WTC11 (cell line): ENCODE data around the gene TBC1D22A. TPM values are rescaled to one million over a fixed set of nuclear protein-coding genes. Genes with fewer than 3 reads are reported as not detected.

Experiments used
- ATAC-seq: fragments of 200-7000 bp; cut with Tn5 transposase; 2 replicates; pipeline ENCODE4 v1.10.0; 2021; ENCODE audit warnings: mild to moderate bottlenecking, moderate library complexity
- CTCF ChIA-PET: fragments of 300-600 bp; sonication (Branson Sonifier 250); formaldehyde crosslinking; loops from one replicate; lab custom pipeline; 2021; ENCODE audit warnings: antibody characterized with exemption; lab: Charles Lee
- POLR2A ChIA-PET: fragments of 350-600 bp; sonication (Branson Sonifier 250); formaldehyde crosslinking; loops from one replicate; lab custom pipeline; 2021; ENCODE audit warnings: antibody characterized with exemption; lab: Charles Lee
- DNase-seq: peaks from one replicate; pipeline ENCODE4 v3.0.0; 2021; ENCODE audit warnings: low spot score
- H3K27ac Mint-ChIP-seq: 2 replicates; pipeline ENCODE4 v1.8.0; 2021; ENCODE audit warnings: mixed read lengths
- H3K27me3 Mint-ChIP-seq: 2 replicates; pipeline ENCODE4 v1.8.0; 2021; ENCODE audit warnings: low read depth, mild to moderate bottlenecking, moderate library complexity, mixed read lengths
- H3K36me3 Mint-ChIP-seq: 2 replicates; pipeline ENCODE4 v1.8.0; 2021; ENCODE audit warnings: mixed read lengths
- H3K4me1 Mint-ChIP-seq: 2 replicates; pipeline ENCODE4 v1.8.0; 2022; ENCODE audit warnings: mixed read lengths
- H3K4me3 Mint-ChIP-seq: 2 replicates; pipeline ENCODE4 v1.8.0; 2021; ENCODE audit warnings: mild to moderate bottlenecking, moderate library complexity, mixed read lengths
- H3K9me3 Mint-ChIP-seq: 2 replicates; pipeline ENCODE4 v1.8.0; 2021; ENCODE audit warnings: mixed read lengths
- MXD4 ChIP-seq: fragments of 250-450 bp; sonication (Bioruptor Pico); IDR thresholded peaks from 2 replicates; pipeline ENCODE4 v1.8.0; 2021; ENCODE audit warnings: mild to moderate bottlenecking, moderate library complexity, borderline replicate concordance
- NFE2L1 ChIP-seq: sonication (generic); formaldehyde crosslinking; IDR thresholded peaks from 2 replicates; pipeline ENCODE4 v1.8.1; 2023; ENCODE audit warnings: missing genetic modification reagents
- SMAD3 ChIP-seq: sonication (generic); formaldehyde crosslinking; IDR thresholded peaks from 2 replicates; pipeline ENCODE4 v1.8.0; 2022; ENCODE audit warnings: missing genetic modification reagents, mild to moderate bottlenecking, borderline replicate concordance
- ZNF232 ChIP-seq: sonication (generic); formaldehyde crosslinking; IDR thresholded peaks from 2 replicates; pipeline ENCODE4 v1.8.0; 2022; ENCODE audit warnings: mild to moderate bottlenecking, missing genetic modification reagents
- ZNF317 ChIP-seq: sonication (generic); formaldehyde crosslinking; IDR thresholded peaks from 2 replicates; pipeline ENCODE4 v1.8.1; 2023; ENCODE audit warnings: low read depth, mild to moderate bottlenecking, moderate library complexity, missing genetic modification reagents, borderline replicate concordance
- ZNF671 ChIP-seq: fragments of 250-450 bp; sonication (Bioruptor Pico); IDR thresholded peaks from 2 replicates; pipeline ENCODE4 v1.8.0; 2021; ENCODE audit warnings: mild to moderate bottlenecking
- total RNA-seq: library from RNA; stranded (reverse); gene quantifications from 3 replicates; pipeline ENCODE4 v1.2.3, GENCODE V29; 2021
- TF ChIP-seq, protein P1 (sequence below): fragments of 250-450 bp; sonication (Bioruptor Pico); IDR thresholded peaks from 2 replicates; pipeline ENCODE4 v1.9.0; 2021; ENCODE audit warnings: mild to moderate bottlenecking, borderline replicate concordance
- TF ChIP-seq, protein P2 (sequence below): fragments of 250-450 bp; sonication (Bioruptor Pico); conservative IDR thresholded peaks from 2 replicates; pipeline ENCODE4 v1.9.0; 2021; ENCODE audit warnings: mild to moderate bottlenecking
- TF ChIP-seq, protein P3 (sequence below): sonication (generic); formaldehyde crosslinking; IDR thresholded peaks from 2 replicates; pipeline ENCODE4 v1.8.1; 2022; ENCODE audit warnings: mild to moderate bottlenecking, missing genetic modification reagents, moderate library complexity, borderline replicate concordance
- TF ChIP-seq, protein P4 (sequence below): sonication (generic); formaldehyde crosslinking; conservative IDR thresholded peaks from 2 replicates; pipeline ENCODE4 v1.8.1; 2023; ENCODE audit warnings: mild to moderate bottlenecking, low read depth, missing genetic modification reagents, moderate library complexity
- TF ChIP-seq, protein P5 (sequence below): sonication (generic); formaldehyde crosslinking; IDR thresholded peaks from 2 replicates; pipeline ENCODE4 v1.8.1; 2022; ENCODE audit warnings: mild to moderate bottlenecking, moderate library complexity, missing genetic modification reagents
- TF ChIP-seq, protein P6 (sequence below): sonication (generic); formaldehyde crosslinking; IDR thresholded peaks from 2 replicates; pipeline ENCODE4 v1.8.0; 2022; ENCODE audit warnings: mild to moderate bottlenecking, missing genetic modification reagents
- TF ChIP-seq, protein P7 (sequence below): sonication (generic); formaldehyde crosslinking; IDR thresholded peaks from 2 replicates; pipeline ENCODE4 v1.8.1; 2022; ENCODE audit warnings: missing genetic modification reagents, borderline replicate concordance
- TF ChIP-seq, protein P8 (sequence below): fragments of 250-450 bp; sonication (Bioruptor Pico); IDR thresholded peaks from 2 replicates; pipeline ENCODE4 v1.8.0; 2021; ENCODE audit warnings: mild to moderate bottlenecking
- TF ChIP-seq, protein P9 (sequence below): sonication (generic); formaldehyde crosslinking; IDR thresholded peaks from 2 replicates; pipeline ENCODE4 v1.8.1; 2023; ENCODE audit warnings: mild to moderate bottlenecking, missing genetic modification reagents, moderate library complexity
- TF ChIP-seq, protein P10 (sequence below): fragments of 200-600 bp; IDR thresholded peaks from 2 replicates; pipeline ENCODE4 v1.8.0; 2022; ENCODE audit warnings: antibody characterized with exemption

TBC1D22A gene
- total RNA-seq, 1 experiment from 2014 or later = 18.1 TPM

DNA sequence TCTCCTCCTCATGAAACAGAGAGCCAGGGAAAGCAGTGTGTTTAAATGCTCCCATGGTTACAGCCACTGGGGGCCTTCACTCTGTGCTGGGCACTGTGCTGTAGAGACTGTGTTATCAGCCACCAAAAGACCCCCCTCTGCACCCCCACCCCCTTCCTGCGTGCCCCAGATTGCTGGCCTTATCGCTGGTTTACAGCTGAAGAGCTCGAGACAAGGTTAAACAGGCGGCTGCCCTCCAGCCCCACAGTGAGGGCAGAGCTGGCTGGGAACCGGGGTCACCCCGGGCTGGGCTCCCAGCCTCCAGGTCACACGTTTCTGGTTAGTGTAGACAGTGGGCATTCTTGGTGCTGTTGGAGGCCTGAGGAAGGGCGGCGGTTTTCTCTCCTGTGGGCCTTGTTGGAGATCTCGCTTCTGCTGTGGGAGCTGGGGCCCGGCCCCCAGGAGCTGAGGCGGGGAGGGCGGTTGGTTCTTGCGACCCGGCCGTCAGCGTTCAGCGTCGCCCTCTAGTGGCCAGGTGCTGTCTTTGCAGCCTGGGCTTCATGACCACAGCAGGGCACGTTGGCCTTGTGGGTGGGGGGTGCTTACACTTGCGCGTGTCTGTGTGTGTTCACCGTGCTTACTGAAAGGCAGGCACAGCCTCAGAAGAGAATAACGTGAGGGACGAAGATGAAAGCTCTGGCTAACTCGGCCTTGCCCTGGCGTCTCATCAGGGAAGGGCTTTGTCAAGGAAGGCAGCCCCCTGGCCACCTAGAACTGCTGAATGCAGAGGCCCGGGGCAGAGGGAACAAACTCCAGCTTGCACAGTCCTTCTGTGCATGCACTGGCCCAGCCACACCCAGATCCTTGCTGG, 40.8 kb downstream of the TBC1D22A start:
- no peak overlapping the region for H3K27ac Mint-ChIP-seq
- POLR2A ChIA-PET = interaction anchor here (0.7 kb wide), 1 partner anchor 994 kb away, joined by 7 read pairs; no protein-coding TSS in a partner anchor
- H3K4me1 Mint-ChIP-seq = peaks cover 12% of the 10 kb centered on the region
- TF ChIP-seq, protein P1, sequence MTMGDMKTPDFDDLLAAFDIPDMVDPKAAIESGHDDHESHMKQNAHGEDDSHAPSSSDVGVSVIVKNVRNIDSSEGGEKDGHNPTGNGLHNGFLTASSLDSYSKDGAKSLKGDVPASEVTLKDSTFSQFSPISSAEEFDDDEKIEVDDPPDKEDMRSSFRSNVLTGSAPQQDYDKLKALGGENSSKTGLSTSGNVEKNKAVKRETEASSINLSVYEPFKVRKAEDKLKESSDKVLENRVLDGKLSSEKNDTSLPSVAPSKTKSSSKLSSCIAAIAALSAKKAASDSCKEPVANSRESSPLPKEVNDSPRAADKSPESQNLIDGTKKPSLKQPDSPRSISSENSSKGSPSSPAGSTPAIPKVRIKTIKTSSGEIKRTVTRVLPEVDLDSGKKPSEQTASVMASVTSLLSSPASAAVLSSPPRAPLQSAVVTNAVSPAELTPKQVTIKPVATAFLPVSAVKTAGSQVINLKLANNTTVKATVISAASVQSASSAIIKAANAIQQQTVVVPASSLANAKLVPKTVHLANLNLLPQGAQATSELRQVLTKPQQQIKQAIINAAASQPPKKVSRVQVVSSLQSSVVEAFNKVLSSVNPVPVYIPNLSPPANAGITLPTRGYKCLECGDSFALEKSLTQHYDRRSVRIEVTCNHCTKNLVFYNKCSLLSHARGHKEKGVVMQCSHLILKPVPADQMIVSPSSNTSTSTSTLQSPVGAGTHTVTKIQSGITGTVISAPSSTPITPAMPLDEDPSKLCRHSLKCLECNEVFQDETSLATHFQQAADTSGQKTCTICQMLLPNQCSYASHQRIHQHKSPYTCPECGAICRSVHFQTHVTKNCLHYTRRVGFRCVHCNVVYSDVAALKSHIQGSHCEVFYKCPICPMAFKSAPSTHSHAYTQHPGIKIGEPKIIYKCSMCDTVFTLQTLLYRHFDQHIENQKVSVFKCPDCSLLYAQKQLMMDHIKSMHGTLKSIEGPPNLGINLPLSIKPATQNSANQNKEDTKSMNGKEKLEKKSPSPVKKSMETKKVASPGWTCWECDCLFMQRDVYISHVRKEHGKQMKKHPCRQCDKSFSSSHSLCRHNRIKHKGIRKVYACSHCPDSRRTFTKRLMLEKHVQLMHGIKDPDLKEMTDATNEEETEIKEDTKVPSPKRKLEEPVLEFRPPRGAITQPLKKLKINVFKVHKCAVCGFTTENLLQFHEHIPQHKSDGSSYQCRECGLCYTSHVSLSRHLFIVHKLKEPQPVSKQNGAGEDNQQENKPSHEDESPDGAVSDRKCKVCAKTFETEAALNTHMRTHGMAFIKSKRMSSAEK (CRISPR knock-in tag) = no peak
- TF ChIP-seq, protein P2, sequence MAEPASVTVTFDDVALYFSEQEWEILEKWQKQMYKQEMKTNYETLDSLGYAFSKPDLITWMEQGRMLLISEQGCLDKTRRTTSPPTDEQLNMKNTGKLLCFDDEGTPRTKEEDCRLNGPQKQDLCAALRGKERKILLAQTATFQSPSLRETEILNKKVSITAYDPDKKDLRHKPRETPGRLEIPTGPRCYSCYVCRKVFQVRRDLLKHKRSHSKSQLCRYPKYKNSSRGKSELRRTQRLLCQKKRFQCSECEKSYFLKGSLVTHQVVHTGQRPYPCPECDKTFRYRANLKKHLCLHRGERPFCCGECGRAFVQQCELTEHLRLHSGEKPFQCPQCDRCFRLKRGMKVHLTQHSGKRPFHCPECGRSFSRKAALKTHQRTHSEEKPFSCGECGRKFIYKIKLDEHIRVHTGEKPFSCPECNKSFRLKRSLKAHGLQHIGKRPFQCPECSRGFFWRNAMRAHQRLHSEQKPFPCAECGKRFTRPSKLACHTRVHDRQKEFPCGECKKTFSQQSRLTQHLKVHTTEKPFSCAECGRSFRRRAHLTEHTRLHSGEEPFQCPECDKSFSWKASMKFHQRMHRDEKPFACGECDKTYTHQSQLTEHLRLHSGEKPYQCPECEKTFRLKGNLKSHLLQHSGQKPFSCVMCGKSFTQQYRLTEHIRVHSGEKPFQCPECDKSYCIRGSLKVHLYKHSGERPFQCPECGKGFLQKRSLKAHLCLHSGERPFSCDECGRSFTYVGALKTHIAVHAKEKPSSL (CRISPR knock-in tag) = no peak
- TF ChIP-seq, protein P3, sequence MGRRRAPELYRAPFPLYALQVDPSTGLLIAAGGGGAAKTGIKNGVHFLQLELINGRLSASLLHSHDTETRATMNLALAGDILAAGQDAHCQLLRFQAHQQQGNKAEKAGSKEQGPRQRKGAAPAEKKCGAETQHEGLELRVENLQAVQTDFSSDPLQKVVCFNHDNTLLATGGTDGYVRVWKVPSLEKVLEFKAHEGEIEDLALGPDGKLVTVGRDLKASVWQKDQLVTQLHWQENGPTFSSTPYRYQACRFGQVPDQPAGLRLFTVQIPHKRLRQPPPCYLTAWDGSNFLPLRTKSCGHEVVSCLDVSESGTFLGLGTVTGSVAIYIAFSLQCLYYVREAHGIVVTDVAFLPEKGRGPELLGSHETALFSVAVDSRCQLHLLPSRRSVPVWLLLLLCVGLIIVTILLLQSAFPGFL = no peak
- TF ChIP-seq, protein P4, sequence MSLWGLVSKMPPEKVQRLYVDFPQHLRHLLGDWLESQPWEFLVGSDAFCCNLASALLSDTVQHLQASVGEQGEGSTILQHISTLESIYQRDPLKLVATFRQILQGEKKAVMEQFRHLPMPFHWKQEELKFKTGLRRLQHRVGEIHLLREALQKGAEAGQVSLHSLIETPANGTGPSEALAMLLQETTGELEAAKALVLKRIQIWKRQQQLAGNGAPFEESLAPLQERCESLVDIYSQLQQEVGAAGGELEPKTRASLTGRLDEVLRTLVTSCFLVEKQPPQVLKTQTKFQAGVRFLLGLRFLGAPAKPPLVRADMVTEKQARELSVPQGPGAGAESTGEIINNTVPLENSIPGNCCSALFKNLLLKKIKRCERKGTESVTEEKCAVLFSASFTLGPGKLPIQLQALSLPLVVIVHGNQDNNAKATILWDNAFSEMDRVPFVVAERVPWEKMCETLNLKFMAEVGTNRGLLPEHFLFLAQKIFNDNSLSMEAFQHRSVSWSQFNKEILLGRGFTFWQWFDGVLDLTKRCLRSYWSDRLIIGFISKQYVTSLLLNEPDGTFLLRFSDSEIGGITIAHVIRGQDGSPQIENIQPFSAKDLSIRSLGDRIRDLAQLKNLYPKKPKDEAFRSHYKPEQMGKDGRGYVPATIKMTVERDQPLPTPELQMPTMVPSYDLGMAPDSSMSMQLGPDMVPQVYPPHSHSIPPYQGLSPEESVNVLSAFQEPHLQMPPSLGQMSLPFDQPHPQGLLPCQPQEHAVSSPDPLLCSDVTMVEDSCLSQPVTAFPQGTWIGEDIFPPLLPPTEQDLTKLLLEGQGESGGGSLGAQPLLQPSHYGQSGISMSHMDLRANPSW (CRISPR knock-in tag) = no peak
- no peak for TF ChIP-seq ZNF317 (CRISPR knock-in tag)
- TF ChIP-seq, protein P5, sequence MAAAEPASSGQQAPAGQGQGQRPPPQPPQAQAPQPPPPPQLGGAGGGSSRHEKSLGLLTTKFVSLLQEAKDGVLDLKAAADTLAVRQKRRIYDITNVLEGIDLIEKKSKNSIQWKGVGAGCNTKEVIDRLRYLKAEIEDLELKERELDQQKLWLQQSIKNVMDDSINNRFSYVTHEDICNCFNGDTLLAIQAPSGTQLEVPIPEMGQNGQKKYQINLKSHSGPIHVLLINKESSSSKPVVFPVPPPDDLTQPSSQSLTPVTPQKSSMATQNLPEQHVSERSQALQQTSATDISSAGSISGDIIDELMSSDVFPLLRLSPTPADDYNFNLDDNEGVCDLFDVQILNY (CRISPR knock-in tag) = no peak
- no peak for TF ChIP-seq SMAD3 (CRISPR knock-in tag)
- no peak for TF ChIP-seq NFE2L1 (CRISPR knock-in tag)
- no peak for TF ChIP-seq MXD4 (CRISPR knock-in tag)
- TF ChIP-seq, protein P6, sequence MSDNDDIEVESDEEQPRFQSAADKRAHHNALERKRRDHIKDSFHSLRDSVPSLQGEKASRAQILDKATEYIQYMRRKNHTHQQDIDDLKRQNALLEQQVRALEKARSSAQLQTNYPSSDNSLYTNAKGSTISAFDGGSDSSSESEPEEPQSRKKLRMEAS (CRISPR knock-in tag) = peak; percentile 40; the same call in 1 of the 2 replicates
- TF ChIP-seq, protein P7, sequence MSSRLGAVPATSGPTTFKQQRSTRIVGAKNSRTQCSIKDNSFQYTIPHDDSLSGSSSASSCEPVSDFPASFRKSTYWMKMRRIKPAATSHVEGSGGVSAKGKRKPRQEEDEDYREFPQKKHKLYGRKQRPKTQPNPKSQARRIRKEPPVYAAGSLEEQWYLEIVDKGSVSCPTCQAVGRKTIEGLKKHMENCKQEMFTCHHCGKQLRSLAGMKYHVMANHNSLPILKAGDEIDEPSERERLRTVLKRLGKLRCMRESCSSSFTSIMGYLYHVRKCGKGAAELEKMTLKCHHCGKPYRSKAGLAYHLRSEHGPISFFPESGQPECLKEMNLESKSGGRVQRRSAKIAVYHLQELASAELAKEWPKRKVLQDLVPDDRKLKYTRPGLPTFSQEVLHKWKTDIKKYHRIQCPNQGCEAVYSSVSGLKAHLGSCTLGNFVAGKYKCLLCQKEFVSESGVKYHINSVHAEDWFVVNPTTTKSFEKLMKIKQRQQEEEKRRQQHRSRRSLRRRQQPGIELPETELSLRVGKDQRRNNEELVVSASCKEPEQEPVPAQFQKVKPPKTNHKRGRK (CRISPR knock-in tag) = no peak
- TF ChIP-seq, protein P8, sequence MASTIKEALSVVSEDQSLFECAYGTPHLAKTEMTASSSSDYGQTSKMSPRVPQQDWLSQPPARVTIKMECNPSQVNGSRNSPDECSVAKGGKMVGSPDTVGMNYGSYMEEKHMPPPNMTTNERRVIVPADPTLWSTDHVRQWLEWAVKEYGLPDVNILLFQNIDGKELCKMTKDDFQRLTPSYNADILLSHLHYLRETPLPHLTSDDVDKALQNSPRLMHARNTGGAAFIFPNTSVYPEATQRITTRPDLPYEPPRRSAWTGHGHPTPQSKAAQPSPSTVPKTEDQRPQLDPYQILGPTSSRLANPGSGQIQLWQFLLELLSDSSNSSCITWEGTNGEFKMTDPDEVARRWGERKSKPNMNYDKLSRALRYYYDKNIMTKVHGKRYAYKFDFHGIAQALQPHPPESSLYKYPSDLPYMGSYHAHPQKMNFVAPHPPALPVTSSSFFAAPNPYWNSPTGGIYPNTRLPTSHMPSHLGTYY (CRISPR knock-in tag) = no peak
- no peak for TF ChIP-seq ZNF671 (CRISPR knock-in tag)
- no peak for TF ChIP-seq ZNF232 (CRISPR knock-in tag)
- TF ChIP-seq, protein P9, sequence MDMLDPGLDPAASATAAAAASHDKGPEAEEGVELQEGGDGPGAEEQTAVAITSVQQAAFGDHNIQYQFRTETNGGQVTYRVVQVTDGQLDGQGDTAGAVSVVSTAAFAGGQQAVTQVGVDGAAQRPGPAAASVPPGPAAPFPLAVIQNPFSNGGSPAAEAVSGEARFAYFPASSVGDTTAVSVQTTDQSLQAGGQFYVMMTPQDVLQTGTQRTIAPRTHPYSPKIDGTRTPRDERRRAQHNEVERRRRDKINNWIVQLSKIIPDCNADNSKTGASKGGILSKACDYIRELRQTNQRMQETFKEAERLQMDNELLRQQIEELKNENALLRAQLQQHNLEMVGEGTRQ (CRISPR knock-in tag) = no peak
- TF ChIP-seq, protein P10, sequence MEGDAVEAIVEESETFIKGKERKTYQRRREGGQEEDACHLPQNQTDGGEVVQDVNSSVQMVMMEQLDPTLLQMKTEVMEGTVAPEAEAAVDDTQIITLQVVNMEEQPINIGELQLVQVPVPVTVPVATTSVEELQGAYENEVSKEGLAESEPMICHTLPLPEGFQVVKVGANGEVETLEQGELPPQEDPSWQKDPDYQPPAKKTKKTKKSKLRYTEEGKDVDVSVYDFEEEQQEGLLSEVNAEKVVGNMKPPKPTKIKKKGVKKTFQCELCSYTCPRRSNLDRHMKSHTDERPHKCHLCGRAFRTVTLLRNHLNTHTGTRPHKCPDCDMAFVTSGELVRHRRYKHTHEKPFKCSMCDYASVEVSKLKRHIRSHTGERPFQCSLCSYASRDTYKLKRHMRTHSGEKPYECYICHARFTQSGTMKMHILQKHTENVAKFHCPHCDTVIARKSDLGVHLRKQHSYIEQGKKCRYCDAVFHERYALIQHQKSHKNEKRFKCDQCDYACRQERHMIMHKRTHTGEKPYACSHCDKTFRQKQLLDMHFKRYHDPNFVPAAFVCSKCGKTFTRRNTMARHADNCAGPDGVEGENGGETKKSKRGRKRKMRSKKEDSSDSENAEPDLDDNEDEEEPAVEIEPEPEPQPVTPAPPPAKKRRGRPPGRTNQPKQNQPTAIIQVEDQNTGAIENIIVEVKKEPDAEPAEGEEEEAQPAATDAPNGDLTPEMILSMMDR = peak; percentile 94
- no peaks in the 10 kb centered on the region; the same call in 1 of the 2 replicates for H3K27me3 Mint-ChIP-seq
- peak; percentile 79 for ATAC-seq
- H3K9me3 Mint-ChIP-seq = no peaks in the 10 kb centered on the region
- H3K4me3 Mint-ChIP-seq = peak overlapping the region; percentile 29; the same call in 1 of the 2 replicates
- CTCF ChIA-PET = interaction anchor here (0.6 to 3.4 kb wide), 44 partner anchors 9 to 1802 kb away, joined by 3 to 27 read pairs (median 4); partner anchors contain the start of gene TBC1D22A
- DNase-seq = peak; percentile 77
- H3K36me3 Mint-ChIP-seq = peaks cover 23% of the 10 kb centered on the region; the same call in 1 of the 2 replicates
